Bone marrow (tissue), 2 donors: Measurements from ENCODE around the gene PRKCQ.

Source experiments
- DNase-seq, 2 donors: peaks; one replicate each; lab custom pipeline; 2025; lab: John Stamatoyannopoulos, UW

PRKCQ gene

GRCh38 chr10:6567884-6568283, 12.2 kb downstream of the PRKCQ start:
- no peak for DNase-seq

GRCh38 chr10:6567203-6567703, 12.8 kb downstream of the PRKCQ start:
- DNase-seq: no peak

- DNase-seq: no peak
Observed at GRCh38 chr10:6565588-6565987, 14.5 kb downstream of the PRKCQ start.

GRCh38 chr10:6564367-6564766, 15.7 kb downstream of the PRKCQ start:
- DNase-seq: no peak

- no peak for DNase-seq
Observed at GRCh38 chr10:6563731-6564130, 16.3 kb downstream of the PRKCQ start.

GRCh38 chr10:6563075-6563474, 17.0 kb downstream of the PRKCQ start:
- DNase-seq: peak in 1 of 2 donors; percentile 81

- DNase-seq: no peak
Observed at GRCh38 chr10:6562221-6562620, 17.9 kb downstream of the PRKCQ start.

- no peak for DNase-seq
Observed at GRCh38 chr10:6561552-6561951, 18.5 kb downstream of the PRKCQ start.

- DNase-seq: no peak
Observed at GRCh38 chr10:6558759-6559461, 21.2 kb downstream of the PRKCQ start.

GRCh38 chr10:6558272-6558671, 21.8 kb downstream of the PRKCQ start:
- DNase-seq: no peak

- DNase-seq: no peak
Observed at GRCh38 chr10:6553937-6554336, 26.1 kb downstream of the PRKCQ start.

GRCh38 chr10:6543431-6544005, 36.6 kb downstream of the PRKCQ start:
- peak in 1 of 2 donors; percentile 38 for DNase-seq

- DNase-seq: peak in 1 of 2 donors; percentile 60
Observed at GRCh38 chr10:6542999-6543430, 37.1 kb downstream of the PRKCQ start.

- no peak for DNase-seq
Observed at GRCh38 chr10:6539833-6540232, 40.2 kb downstream of the PRKCQ start.

GRCh38 chr10:6537770-6538169, 42.3 kb downstream of the PRKCQ start:
- peak in 1 of 2 donors; percentile 17 for DNase-seq

GRCh38 chr10:6536102-6536501, 44.0 kb downstream of the PRKCQ start:
- DNase-seq: no peak

- no peak for DNase-seq
Observed at GRCh38 chr10:6535156-6535764, 44.8 kb downstream of the PRKCQ start.

GRCh38 chr10:6532321-6532720, 47.8 kb downstream of the PRKCQ start:
- no peak for DNase-seq

GRCh38 chr10:6530966-6531365, 49.1 kb downstream of the PRKCQ start:
- DNase-seq: no peak

GRCh38 chr10:6530211-6530840, 49.8 kb downstream of the PRKCQ start:
- no peak for DNase-seq

GRCh38 chr10:6528198-6528950, 51.7 kb downstream of the PRKCQ start:
- DNase-seq: no peak

GRCh38 chr10:6525599-6526165, 54.4 kb downstream of the PRKCQ start:
- DNase-seq: no peak
